22Rv1 (cell line): ENCODE data around the gene SLC25A15.

Experiments
- ZFX ChIP-seq: fragments of 450-650 bp; IDR thresholded peaks from 2 replicates; pipeline ENCODE4 v1.6.1; 2017; ENCODE audit warnings: antibody characterized with exemption, borderline replicate concordance
- TF ChIP-seq, protein P1 (sequence below): fragments of 450-650 bp; IDR thresholded peaks from 2 replicates; pipeline ENCODE4 v1.5.1; 2017; ENCODE audit warnings: mild to moderate bottlenecking

DNA sequence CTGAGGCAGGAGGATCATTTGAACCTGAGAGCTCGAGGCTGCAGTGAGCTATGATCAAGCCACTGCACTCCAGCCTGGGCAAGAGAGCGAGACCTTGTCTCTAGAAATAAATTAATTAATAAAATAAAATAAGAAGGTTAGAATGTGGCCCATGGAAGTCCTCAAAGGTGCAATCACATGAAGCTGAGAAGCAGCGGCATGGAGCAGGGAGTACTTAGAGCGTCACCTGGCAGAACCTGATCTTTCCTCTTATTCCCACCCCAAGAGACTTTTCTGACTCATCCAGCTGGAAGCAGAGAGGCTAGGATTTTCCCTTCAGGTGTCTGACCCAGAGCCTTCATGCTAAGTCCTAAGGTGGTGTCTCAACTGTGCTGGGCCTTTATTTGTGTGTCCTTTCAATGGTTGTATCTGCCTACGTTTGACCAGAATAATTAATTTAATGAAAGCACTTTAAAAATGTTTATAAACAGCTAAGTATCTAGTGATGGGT lies 9.6 kb upstream of the SLC25A15 start:
- TF ChIP-seq, protein P1, sequence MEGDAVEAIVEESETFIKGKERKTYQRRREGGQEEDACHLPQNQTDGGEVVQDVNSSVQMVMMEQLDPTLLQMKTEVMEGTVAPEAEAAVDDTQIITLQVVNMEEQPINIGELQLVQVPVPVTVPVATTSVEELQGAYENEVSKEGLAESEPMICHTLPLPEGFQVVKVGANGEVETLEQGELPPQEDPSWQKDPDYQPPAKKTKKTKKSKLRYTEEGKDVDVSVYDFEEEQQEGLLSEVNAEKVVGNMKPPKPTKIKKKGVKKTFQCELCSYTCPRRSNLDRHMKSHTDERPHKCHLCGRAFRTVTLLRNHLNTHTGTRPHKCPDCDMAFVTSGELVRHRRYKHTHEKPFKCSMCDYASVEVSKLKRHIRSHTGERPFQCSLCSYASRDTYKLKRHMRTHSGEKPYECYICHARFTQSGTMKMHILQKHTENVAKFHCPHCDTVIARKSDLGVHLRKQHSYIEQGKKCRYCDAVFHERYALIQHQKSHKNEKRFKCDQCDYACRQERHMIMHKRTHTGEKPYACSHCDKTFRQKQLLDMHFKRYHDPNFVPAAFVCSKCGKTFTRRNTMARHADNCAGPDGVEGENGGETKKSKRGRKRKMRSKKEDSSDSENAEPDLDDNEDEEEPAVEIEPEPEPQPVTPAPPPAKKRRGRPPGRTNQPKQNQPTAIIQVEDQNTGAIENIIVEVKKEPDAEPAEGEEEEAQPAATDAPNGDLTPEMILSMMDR: no peak
- TF ChIP-seq ZFX: no peak
